Panc1 (cell line): ENCODE measurements around the gene DTNBP1. TPM values are rescaled to one million over a fixed set of nuclear protein-coding genes. Genes with fewer than 3 reads are reported as not detected.

ENCODE experiments used
- ATAC-seq: fragments of 200-7000 bp; cut with Tn5 transposase; 2 replicates; pipeline ENCODE4 v1.9.1; 2020; ENCODE audit warnings: mild to moderate bottlenecking, moderate library complexity
- BruUV-seq: library from RNA; stranded (reverse); fragments of 400-500 nt; replicated peaks from 2 replicates; lab custom pipeline; 2021; lab: Mats Ljungman, UMichigan
- CTCF ChIA-PET: fragments of 300-600 bp; sonication (Branson Sonifier 250); formaldehyde crosslinking; loops from one replicate; lab custom pipeline; 2022; ENCODE audit warnings: antibody characterized with exemption; lab: Charles Lee
- POLR2A ChIA-PET: fragments of 300-600 bp; sonication (Branson Sonifier 250); formaldehyde crosslinking; loops from one replicate; lab custom pipeline; 2022; ENCODE audit warnings: antibody characterized with exemption; lab: Charles Lee
- DNase-seq: peaks from one replicate; pipeline ENCODE4 v3.0.0-alpha.2; 2010; ENCODE audit warnings: low read depth, low spot score
- H3K27ac ChIP-seq: 2 replicates; pipeline ENCODE4 v1.5.1; 2011; ENCODE audit warnings: mild to moderate bottlenecking, low read length, inconsistent platforms
- H3K27me3 ChIP-seq: fragments of 200-500 bp; sonication (Bioruptor generic); 2 replicates; pipeline ENCODE4 v1.6.0; 2014; ENCODE audit warnings: low read length, inconsistent platforms; ENCODE audit not compliant: control insufficient read depth, insufficient read depth
- H3K36me3 ChIP-seq: fragments of 200-500 bp; sonication (Bioruptor generic); 2 replicates; pipeline ENCODE4 v1.5.1; 2014; ENCODE audit warnings: inconsistent platforms, mild to moderate bottlenecking, low read length, moderate library complexity; ENCODE audit not compliant: control insufficient read depth, insufficient read depth
- H3K4me1 ChIP-seq: 2 replicates; pipeline ENCODE4 v1.5.1; 2011; ENCODE audit warnings: inconsistent platforms, mild to moderate bottlenecking, low read length, moderate library complexity; ENCODE audit not compliant: control insufficient read depth, insufficient read depth
- H3K4me3 ChIP-seq, 2 experiments: 2 replicates each; pipeline ENCODE4 v1.5.1; 2011 to 2012; ENCODE audit warnings: low read depth in 2 of 2, low read length in 2 of 2, mild to moderate bottlenecking in 2 of 2, inconsistent platforms in 1 of 2, moderate library complexity in 1 of 2
- H3K9me3 ChIP-seq: fragments of 200-500 bp; sonication (Bioruptor generic); 2 replicates; pipeline ENCODE4 v1.5.1; 2014; ENCODE audit warnings: low read depth, mild to moderate bottlenecking, inconsistent platforms, low read length, moderate library complexity; ENCODE audit not compliant: control insufficient read depth, insufficient read depth
- POLR2AphosphoS5 ChIP-seq: IDR thresholded peaks from 2 replicates; pipeline ENCODE4 v1.6.1; 2012; ENCODE audit warnings: mild to moderate bottlenecking, low read depth, low read length, moderate library complexity
- SIN3A ChIP-seq: IDR thresholded peaks from 2 replicates; pipeline ENCODE4 v1.6.1; 2012; ENCODE audit warnings: low read depth, mild to moderate bottlenecking, low read length, moderate library complexity, borderline replicate concordance; ENCODE audit not compliant: insufficient read depth
- TCF7L2 ChIP-seq: IDR thresholded peaks from 2 replicates; pipeline ENCODE4 v1.6.1; 2011; ENCODE audit warnings: mild to moderate bottlenecking, low read depth, low read length, inconsistent platforms
- in situ Hi-C: cut with HindIII; loops from 2 replicates; pipeline ENCODE4 v1.10.0; 2016; ENCODE audit warnings: low sequenced_read_pairs, low pct_unique_long_range_greater_than_20kb
- intact Hi-C: fragments of 100-400 bp; cut with micrococcal nuclease; formaldehyde crosslinking; loops from one replicate; pipeline ENCODE4 v1.10.0; 2022; ENCODE audit not compliant: unreplicated experiment
- total RNA-seq: library from RNA; stranded (reverse); gene quantifications from one replicate; pipeline ENCODE4 v1.2.1, GENCODE V29; 2021; ENCODE audit not compliant: unreplicated experiment
- TF ChIP-seq, protein P1 (sequence below), 2 experiments: IDR thresholded peaks; 2 replicates each; pipeline ENCODE4 v1.6.1; 2011 to 2012; ENCODE audit warnings: low read depth in 2 of 2, control low read depth in 1 of 2, low read length in 1 of 2, mild to moderate bottlenecking in 1 of 2, moderate library complexity in 1 of 2; ENCODE audit not compliant: insufficient read depth in 1 of 2
- TF ChIP-seq, protein P2 (sequence below): fragments of 450-650 bp; IDR thresholded peaks from 2 replicates; pipeline ENCODE4 v1.5.1; 2017; ENCODE audit warnings: mild to moderate bottlenecking

Gene DTNBP1
- total RNA-seq, 1 experiment from 2014 or later = 29.3 TPM

DNA sequence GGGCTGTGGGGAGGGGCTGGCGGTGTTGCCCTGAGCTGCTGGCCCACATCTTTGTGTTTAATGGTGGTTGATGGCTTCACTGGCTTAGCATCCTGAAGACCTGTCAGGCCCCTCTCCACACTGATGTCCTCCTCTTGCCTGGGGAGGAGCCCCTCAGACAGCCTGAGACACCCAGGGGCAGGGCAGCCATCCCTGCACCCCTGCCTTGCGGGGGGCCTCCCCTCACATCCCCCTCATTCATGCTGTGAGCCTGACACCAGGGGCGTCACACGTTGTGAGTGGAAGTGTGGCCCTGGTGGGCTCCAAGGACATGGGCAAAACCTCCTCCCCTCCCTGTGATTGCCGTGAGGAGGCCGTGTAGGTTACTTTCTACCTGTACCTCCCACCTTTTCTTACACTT, 152.7 kb downstream of the DTNBP1 start:
- TF ChIP-seq TCF7L2 = no peak
- TF ChIP-seq, protein P1, sequence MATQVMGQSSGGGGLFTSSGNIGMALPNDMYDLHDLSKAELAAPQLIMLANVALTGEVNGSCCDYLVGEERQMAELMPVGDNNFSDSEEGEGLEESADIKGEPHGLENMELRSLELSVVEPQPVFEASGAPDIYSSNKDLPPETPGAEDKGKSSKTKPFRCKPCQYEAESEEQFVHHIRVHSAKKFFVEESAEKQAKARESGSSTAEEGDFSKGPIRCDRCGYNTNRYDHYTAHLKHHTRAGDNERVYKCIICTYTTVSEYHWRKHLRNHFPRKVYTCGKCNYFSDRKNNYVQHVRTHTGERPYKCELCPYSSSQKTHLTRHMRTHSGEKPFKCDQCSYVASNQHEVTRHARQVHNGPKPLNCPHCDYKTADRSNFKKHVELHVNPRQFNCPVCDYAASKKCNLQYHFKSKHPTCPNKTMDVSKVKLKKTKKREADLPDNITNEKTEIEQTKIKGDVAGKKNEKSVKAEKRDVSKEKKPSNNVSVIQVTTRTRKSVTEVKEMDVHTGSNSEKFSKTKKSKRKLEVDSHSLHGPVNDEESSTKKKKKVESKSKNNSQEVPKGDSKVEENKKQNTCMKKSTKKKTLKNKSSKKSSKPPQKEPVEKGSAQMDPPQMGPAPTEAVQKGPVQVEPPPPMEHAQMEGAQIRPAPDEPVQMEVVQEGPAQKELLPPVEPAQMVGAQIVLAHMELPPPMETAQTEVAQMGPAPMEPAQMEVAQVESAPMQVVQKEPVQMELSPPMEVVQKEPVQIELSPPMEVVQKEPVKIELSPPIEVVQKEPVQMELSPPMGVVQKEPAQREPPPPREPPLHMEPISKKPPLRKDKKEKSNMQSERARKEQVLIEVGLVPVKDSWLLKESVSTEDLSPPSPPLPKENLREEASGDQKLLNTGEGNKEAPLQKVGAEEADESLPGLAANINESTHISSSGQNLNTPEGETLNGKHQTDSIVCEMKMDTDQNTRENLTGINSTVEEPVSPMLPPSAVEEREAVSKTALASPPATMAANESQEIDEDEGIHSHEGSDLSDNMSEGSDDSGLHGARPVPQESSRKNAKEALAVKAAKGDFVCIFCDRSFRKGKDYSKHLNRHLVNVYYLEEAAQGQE (IDR thresholded peaks at IDR 0.05; ENCODE audit: insufficient read depth in 1 of 2, low read depth in 2 of 2, low read length in 1 of 2) = no peak
- TF ChIP-seq, protein P2, sequence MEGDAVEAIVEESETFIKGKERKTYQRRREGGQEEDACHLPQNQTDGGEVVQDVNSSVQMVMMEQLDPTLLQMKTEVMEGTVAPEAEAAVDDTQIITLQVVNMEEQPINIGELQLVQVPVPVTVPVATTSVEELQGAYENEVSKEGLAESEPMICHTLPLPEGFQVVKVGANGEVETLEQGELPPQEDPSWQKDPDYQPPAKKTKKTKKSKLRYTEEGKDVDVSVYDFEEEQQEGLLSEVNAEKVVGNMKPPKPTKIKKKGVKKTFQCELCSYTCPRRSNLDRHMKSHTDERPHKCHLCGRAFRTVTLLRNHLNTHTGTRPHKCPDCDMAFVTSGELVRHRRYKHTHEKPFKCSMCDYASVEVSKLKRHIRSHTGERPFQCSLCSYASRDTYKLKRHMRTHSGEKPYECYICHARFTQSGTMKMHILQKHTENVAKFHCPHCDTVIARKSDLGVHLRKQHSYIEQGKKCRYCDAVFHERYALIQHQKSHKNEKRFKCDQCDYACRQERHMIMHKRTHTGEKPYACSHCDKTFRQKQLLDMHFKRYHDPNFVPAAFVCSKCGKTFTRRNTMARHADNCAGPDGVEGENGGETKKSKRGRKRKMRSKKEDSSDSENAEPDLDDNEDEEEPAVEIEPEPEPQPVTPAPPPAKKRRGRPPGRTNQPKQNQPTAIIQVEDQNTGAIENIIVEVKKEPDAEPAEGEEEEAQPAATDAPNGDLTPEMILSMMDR = no peak
- no TSS peak for BruUV-seq
- Histone ChIP-seq H3K27ac (no peak overlapping the region), H3K9me3 (no peaks in the 10 kb centered on the region), H3K27me3 (no peaks in the 10 kb centered on the region), H3K36me3 (no peaks in the 10 kb centered on the region), H3K4me3 (no peak overlapping the region), H3K4me1 (no peaks in the 10 kb centered on the region)
- ATAC-seq = no peak
- ChIA-PET POLR2A (no interaction called here), CTCF (no interaction called here)
- no peak for DNase-seq
- intact Hi-C loops = no loop called here
- in situ Hi-C loops = no loop called here

DNA sequence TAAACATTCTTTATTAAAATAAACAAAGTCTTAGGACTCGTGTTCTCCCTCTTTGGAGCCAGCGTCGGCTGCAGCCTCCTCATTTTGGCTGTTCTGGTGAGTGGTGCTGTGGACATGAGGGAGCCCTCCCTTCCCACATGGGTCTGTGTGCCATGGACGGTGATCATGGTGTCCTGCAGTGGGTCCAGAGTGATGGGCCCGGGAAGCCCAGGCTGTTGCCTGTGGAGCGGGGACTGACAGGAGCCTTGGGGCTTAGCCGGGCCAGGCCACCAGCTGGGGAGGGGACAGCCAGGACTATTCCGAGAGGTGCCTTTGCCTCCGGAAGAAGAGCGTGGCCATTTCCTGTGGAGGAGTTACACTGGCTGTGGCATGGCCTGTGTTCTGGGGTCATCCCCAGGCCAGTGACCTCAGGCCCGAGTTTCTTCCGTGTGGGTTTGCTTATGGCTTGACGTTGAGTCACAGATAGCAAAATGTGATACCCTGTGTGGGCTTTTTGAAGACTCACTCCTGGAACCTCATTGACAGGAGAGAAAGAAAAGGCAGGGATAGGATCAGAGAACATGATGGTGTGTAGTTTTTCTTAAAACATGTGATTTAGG, 153.4 kb downstream of the DTNBP1 start:
- intact Hi-C loops = no loop called here

More for the DNA sequence above, 153.4 kb downstream of the DTNBP1 start:
- BruUV-seq = no TSS peak
- CTCF ChIA-PET = no interaction called here
- H3K27ac ChIP-seq = no peak overlapping the region
- no peaks in the 10 kb centered on the region for H3K27me3 ChIP-seq
- H3K4me1 ChIP-seq = no peaks in the 10 kb centered on the region
- no peaks in the 10 kb centered on the region for H3K9me3 ChIP-seq
- no peaks in the 10 kb centered on the region for H3K36me3 ChIP-seq
- POLR2A ChIA-PET = no interaction called here
- in situ Hi-C loops = no loop called here
- TF ChIP-seq, protein P2 = no peak
- TF ChIP-seq TCF7L2 (no peak), SIN3A (no peak), POLR2AphosphoS5 (no peak)
- TF ChIP-seq, protein P1 (IDR thresholded peaks at IDR 0.05; ENCODE audit: insufficient read depth in 1 of 2, low read depth in 2 of 2, low read length in 1 of 2) = no peak
- H3K4me3 ChIP-seq = no peak overlapping the region
- no peak for DNase-seq
- no peak for ATAC-seq
